Measurements from ENCODE around the gene HOXA10.

GRCh38 chr7:27123007-27123476 is 51.1 kb downstream of the HOXA10 start:
- TF ChIP-seq, protein P1, sequence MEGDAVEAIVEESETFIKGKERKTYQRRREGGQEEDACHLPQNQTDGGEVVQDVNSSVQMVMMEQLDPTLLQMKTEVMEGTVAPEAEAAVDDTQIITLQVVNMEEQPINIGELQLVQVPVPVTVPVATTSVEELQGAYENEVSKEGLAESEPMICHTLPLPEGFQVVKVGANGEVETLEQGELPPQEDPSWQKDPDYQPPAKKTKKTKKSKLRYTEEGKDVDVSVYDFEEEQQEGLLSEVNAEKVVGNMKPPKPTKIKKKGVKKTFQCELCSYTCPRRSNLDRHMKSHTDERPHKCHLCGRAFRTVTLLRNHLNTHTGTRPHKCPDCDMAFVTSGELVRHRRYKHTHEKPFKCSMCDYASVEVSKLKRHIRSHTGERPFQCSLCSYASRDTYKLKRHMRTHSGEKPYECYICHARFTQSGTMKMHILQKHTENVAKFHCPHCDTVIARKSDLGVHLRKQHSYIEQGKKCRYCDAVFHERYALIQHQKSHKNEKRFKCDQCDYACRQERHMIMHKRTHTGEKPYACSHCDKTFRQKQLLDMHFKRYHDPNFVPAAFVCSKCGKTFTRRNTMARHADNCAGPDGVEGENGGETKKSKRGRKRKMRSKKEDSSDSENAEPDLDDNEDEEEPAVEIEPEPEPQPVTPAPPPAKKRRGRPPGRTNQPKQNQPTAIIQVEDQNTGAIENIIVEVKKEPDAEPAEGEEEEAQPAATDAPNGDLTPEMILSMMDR (IDR thresholded peaks at IDR 0.05): no peak
- TF ChIP-seq POLR2A (IDR thresholded peaks at IDR 0.05): no peak

Measured in thyroid gland (tissue), 4 donors.